ENCODE results near the gene ZFR2. TPM values are rescaled to one million over a fixed set of nuclear protein-coding genes. Genes with fewer than 3 reads are reported as not detected.

Gene ZFR2
- total and polyA plus RNA-seq, 2 of the 8 experiments (the other 6 are each of a cell fraction or from before 2014, with no cell fraction given) = 14.5 to 28.4 TPM

DNA sequence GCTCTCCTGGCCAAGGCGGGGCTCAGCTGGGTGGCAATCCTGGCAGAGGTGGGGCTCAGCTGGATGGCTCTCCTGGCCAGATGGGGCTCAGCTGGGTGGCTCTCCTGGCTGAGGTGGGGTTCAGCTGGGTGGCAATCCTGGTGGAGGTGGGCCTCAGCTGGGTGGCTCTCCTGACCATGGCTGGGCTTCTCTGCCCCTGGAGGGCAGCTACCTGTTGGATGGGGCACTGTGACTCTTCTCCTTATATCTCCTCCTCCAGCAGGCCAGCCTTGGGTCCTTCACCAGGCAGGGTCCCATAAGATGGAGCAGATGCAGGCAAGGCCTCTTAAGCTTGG is 16.7 kb downstream of the ZFR2 start:
- DNase-seq (ENCODE audit: low read depth in 1 of 2, low spot score in 2 of 2) (no peak), FAIRE-seq (no peak)
- Histone ChIP-seq H3K23ac (ENCODE audit: insufficient read length) (no peak overlapping the region), H3K27me3 (replicated peaks in 1 of 4; ENCODE audit: control insufficient read depth in 3 of 4, extremely low read depth in 1 of 4, insufficient read depth in 3 of 4, low read length in 3 of 4) (no peaks in the 10 kb centered on the region), H2BK120ac (replicated peaks; ENCODE audit: low read depth, low read length) (no peak overlapping the region), H3K27ac (ENCODE audit: low read depth, low read length) (no peak overlapping the region), H3K14ac (ENCODE audit: insufficient read length) (no peak overlapping the region), H2AK5ac (ENCODE audit: low read depth, low read length) (no peak overlapping the region), H3K36me3 (ENCODE audit: control insufficient read depth in 2 of 4, insufficient read depth in 4 of 4, low read length in 3 of 4) (peaks cover 0 to 18% (median 5%) of the 10 kb centered on the region in 4 experiments; a peak in 6 of 8 replicates), H3K18ac (ENCODE audit: extremely low read depth, low read length) (no peak overlapping the region), H3K79me1 (ENCODE audit: low read depth, low read length) (0 out of 2 replicates have a peak, but pooled peaks cover 2% of the 10 kb centered on the region), H3K4ac (replicated peaks; ENCODE audit: insufficient read length, low read depth, low read length) (no peak overlapping the region), H3K9ac (replicated peaks in 1 of 4; ENCODE audit: extremely low read depth in 1 of 4, low read depth in 3 of 4, low read length in 3 of 4) (no peak overlapping the region), H2BK15ac (ENCODE audit: low read length) (no peak overlapping the region), H3K56ac (replicated peaks; ENCODE audit: insufficient read length, low read depth, low read length) (no peak overlapping the region), H3K9me3 (ENCODE audit: insufficient read depth in 2 of 2, low read depth in 1 of 2, low read length in 1 of 2) (peaks cover 19 to 23% of the 10 kb centered on the region in 2 experiments; a peak in 3 of 4 replicates), H3K4me1 (replicated peaks in 1 of 4; ENCODE audit: control insufficient read depth in 3 of 4, insufficient read depth in 4 of 4, low read length in 3 of 4) (no peaks in the 10 kb centered on the region), H2BK20ac (ENCODE audit: low read length) (no peak overlapping the region), H4K5ac (ENCODE audit: insufficient read length, low read depth, low read length) (no peak overlapping the region), H3K23me2 (ENCODE audit: low read depth, low read length) (no peaks in the 10 kb centered on the region), H4K20me1 (replicated peaks in 1 of 2; ENCODE audit: control insufficient read depth in 1 of 2, insufficient read depth in 2 of 2, low read length in 2 of 2) (no peaks in the 10 kb centered on the region), H3K4me2 (ENCODE audit: insufficient read depth in 1 of 2, low read depth in 2 of 2, low read length in 2 of 2) (no peak overlapping the region), H2BK12ac (ENCODE audit: low read depth, low read length) (no peak overlapping the region), H4K91ac (replicated peaks; ENCODE audit: insufficient read length, low read length) (no peak overlapping the region), H3K4me3 (ENCODE audit: extremely low read depth in 1 of 4, insufficient read depth in 2 of 4, low read depth in 3 of 4, low read length in 4 of 4) (no peak overlapping the region), H2AFZ (ENCODE audit: low read length) (no peak overlapping the region), H4K8ac (ENCODE audit: extremely low read depth, insufficient read depth, low read length) (no peak overlapping the region), H2BK5ac (ENCODE audit: low read depth, low read length) (no peak overlapping the region), H3K79me2 (ENCODE audit: control insufficient read depth in 1 of 2, insufficient read depth in 2 of 2, low read length in 2 of 2) (no peaks in the 10 kb centered on the region)
- POLR2A ChIA-PET (ENCODE audit: partially characterized antibody) = interaction anchor here (1.1 to 1.5 kb wide), 4 partner anchors 17 to 133 kb away, joined by 3 to 6 read pairs (median 4); partner anchors contain the start of genes EEF2 and ZFR2
- WGBS, 2 experiments (ENCODE audit: extremely low coverage in 1 of 2, insufficient coverage in 1 of 2, insufficient read length in 1 of 2, insufficient replicate concordance in 2 of 2, low coverage in 1 of 2, low lambda C conversion rate in 2 of 2, missing lambda C conversion rate in 1 of 2) = 83% methylated on average over 1 of the region's 1 CpG; no CpG with 5 or more reads in 1 of the 2 experiments
- CTCF ChIA-PET (ENCODE audit: partially characterized antibody) = interaction anchor here (1.2 to 1.6 kb wide), 4 partner anchors 10 to 187 kb away, joined by 3 to 5 read pairs (median 4); no protein-coding TSS in a partner anchor
- TF ChIP-seq TAF7 (optimal IDR thresholded peaks at IDR 0.05; ENCODE audit: borderline replicate concordance, low read depth, low read length) (no peak), POU5F1 (IDR thresholded peaks at IDR 0.05; ENCODE audit: low read depth, low read length) (no peak)

Data from H1 (cell line).